ENCODE results near the gene LECT2. TPM values are rescaled to one million over a fixed set of nuclear protein-coding genes. Genes with fewer than 3 reads are reported as not detected.

Gene LECT2
- total RNA-seq, 2 donors from 2014 or later = not detected

GRCh38 chr5:135993880-135994636, 39.3 kb upstream of the LECT2 start:
- no peak overlapping the region for H3K4me3 ChIP-seq
- H3K27ac ChIP-seq = peak overlapping the region; percentile 44
- no peaks in the 10 kb centered on the region for H3K27me3 ChIP-seq
- TF ChIP-seq CTCF (IDR thresholded peaks at IDR 0.05) = no peak
- intact Hi-C loops (cut with DNase I) = no loop called here
- H3K4me1 ChIP-seq = no peaks in the 10 kb centered on the region
- H3K36me3 ChIP-seq = no peaks in the 10 kb centered on the region
- no peak overlapping the region for H3K9ac ChIP-seq (ENCODE audit: low read depth in 2 of 2, low read length in 2 of 2)
- H3K9me3 ChIP-seq = no peaks in the 10 kb centered on the region
- DNase-seq = no peak

GRCh38 chr5:135993335-135993879, 38.6 kb upstream of the LECT2 start:
- H3K9ac ChIP-seq (ENCODE audit: low read depth in 2 of 2, low read length in 2 of 2) = no peak overlapping the region
- no peaks in the 10 kb centered on the region for H3K36me3 ChIP-seq
- H3K4me1 ChIP-seq = no peaks in the 10 kb centered on the region
- peak overlapping the region; percentile 44 for H3K27ac ChIP-seq
- H3K4me3 ChIP-seq = no peak overlapping the region
- intact Hi-C loops (cut with DNase I) = no loop called here
- H3K9me3 ChIP-seq = no peaks in the 10 kb centered on the region
- no peak for TF ChIP-seq CTCF (IDR thresholded peaks at IDR 0.05)
- DNase-seq = no peak
- H3K27me3 ChIP-seq = no peaks in the 10 kb centered on the region

GRCh38 chr5:135991429-135991828, 36.6 kb upstream of the LECT2 start:
- no peak for DNase-seq
- H3K4me1 ChIP-seq = no peaks in the 10 kb centered on the region
- no peaks in the 10 kb centered on the region for H3K27me3 ChIP-seq
- H3K9ac ChIP-seq (ENCODE audit: low read depth in 2 of 2, low read length in 2 of 2) = no peak overlapping the region
- no peak overlapping the region for H3K4me3 ChIP-seq
- no peak for TF ChIP-seq CTCF (IDR thresholded peaks at IDR 0.05)
- intact Hi-C loops (cut with DNase I) = no loop called here
- no peaks in the 10 kb centered on the region for H3K9me3 ChIP-seq
- H3K27ac ChIP-seq = no peak overlapping the region
- H3K36me3 ChIP-seq = no peaks in the 10 kb centered on the region

GRCh38 chr5:135990528-135991255, 35.9 kb upstream of the LECT2 start:
- H3K9ac ChIP-seq (ENCODE audit: low read depth in 2 of 2, low read length in 2 of 2) = peak overlapping the region in 1 of 2 donors; percentile 24
- H3K4me3 ChIP-seq = no peak overlapping the region
- TF ChIP-seq CTCF (IDR thresholded peaks at IDR 0.05) = no peak
- intact Hi-C loops (cut with DNase I) = no loop called here
- no peak overlapping the region for H3K27ac ChIP-seq
- no peaks in the 10 kb centered on the region for H3K9me3 ChIP-seq
- no peaks in the 10 kb centered on the region for H3K27me3 ChIP-seq
- no peaks in the 10 kb centered on the region for H3K4me1 ChIP-seq
- no peaks in the 10 kb centered on the region for H3K36me3 ChIP-seq
- DNase-seq = no peak

GRCh38 chr5:135989686-135990085, 34.9 kb upstream of the LECT2 start:
- intact Hi-C loops (cut with DNase I) = no loop called here
- no peak for DNase-seq
- Histone ChIP-seq H3K27me3 (no peaks in the 10 kb centered on the region), H3K9me3 (no peaks in the 10 kb centered on the region), H3K36me3 (no peaks in the 10 kb centered on the region), H3K27ac (no peak overlapping the region), H3K4me3 (no peak overlapping the region), H3K9ac (ENCODE audit: low read depth in 2 of 2, low read length in 2 of 2) (no peak overlapping the region), H3K4me1 (no peaks in the 10 kb centered on the region)
- TF ChIP-seq CTCF (IDR thresholded peaks at IDR 0.05) = no peak

Data from colonic mucosa (tissue), 4 donors.